Activated naive CD8-positive, alpha-beta T cell treated with anti-CD3 and anti-CD28 coated beads, Interleukin-2, amount 50 U/mL, for 16 hours (primary cell): ENCODE data around the gene TAF1.
A peak's percentile ranks its signal among the peaks of the same experiment; 100 is the strongest.
"Not testable (repeated sequence)": the region's sequence is repeated elsewhere in the genome, so short reads cannot be mapped to it uniquely, and the experiment has no call there.

ENCODE experiments used
- DNase-seq: peaks from one replicate; pipeline ENCODE4 v3.0.0-alpha.2; 2020; ENCODE audit warnings: low read depth, low spot score

Gene TAF1

DNA sequence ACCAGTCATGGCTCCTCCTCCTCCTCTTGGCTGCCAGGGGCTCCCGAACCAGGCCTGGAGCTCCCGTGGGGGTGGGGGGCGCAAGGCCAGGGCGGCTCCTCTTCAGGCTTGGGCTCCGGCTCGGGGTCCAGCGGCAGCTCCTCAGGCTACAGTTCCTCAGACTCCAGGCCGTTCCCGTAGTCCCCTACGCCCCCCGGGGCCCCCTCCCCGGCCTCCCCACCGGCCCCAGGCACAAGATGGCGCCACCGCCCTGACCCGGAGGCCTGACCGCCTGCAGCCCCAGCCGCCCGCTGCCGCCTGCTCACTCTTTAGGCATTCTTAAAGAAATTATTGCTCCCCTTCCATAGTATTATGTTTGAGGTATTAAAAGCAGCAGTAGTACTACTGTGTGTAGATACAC lies 54.5 kb downstream of the TAF1 start:
- no peak for DNase-seq

DNA sequence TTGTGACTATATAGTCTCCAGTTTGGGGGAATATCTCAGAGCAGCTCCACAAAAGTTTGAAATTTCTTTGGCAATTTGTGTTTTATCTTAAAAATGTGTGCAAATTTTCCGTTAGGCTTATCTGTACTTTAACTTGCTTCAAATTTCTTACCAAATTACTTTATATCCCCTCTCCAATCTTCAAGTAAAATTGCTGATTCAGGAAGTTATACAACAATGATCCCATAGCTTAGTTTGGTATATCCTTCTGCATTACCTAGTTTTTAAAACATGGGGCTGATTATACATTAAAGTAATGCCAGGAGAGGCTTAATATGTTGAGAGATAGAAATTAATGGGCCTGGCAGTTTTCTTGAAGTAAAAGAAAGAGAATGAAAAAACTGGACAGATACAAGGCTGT lies 66.6 kb downstream of the TAF1 start:
- DNase-seq = no peak

DNA sequence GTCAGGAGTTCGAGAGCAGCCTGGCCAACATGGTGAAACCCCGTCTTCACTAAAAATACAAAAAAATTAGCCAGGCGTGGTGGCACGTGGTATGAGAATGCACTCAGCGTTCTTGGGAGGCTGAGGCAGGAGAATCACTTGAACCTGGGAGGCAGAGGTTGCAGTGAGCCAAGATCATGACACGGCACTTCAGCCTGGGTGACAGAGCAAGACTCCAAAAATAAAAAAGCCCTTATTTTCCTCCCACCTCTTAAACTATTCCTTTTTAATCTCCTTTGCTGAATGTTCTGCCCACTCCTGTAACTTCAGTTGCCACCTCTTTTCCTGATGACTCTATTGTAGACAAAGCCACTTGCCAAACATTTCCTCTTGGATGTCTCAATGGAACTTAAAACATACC lies 72.6 kb downstream of the TAF1 start:
- DNase-seq = no peak

DNA sequence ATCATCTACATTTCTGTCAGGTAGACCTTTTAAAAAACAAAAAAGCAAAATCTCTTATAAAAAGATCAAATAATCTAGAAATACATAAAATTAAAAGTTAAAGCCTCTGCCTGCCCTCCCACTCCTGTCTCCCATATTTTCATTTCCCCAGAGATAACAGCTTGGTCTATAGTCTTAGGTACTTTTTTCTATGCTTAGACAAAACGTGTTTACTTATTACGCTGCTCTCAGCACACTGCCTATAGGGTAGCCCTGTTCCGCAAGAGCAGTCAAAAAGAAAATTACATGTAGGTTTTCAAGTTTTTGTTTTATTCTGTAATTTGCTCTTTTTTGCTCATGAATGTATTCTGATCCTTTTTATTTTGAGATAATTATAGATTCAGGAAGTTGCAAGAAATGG lies 73.3 kb downstream of the TAF1 start:
- no peak for DNase-seq

DNA sequence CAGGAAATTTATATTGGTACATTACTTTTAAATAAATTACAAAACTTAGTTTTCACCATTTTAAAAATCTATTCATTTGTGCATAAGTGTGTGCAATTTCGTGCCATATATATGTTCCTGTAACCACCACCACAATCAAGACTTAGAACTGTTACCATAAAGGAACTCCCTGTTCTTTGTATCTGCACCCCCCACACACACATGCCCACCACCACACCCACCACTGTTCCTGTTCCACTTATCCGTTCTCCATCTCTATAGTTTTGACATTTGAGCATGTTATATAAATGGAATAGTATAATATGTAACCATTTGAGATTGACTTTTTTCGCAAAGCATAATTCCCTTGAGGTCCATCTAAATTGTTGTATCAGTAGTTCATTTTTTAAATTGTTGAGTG lies 73.7 kb downstream of the TAF1 start:
- no peak for DNase-seq

DNA sequence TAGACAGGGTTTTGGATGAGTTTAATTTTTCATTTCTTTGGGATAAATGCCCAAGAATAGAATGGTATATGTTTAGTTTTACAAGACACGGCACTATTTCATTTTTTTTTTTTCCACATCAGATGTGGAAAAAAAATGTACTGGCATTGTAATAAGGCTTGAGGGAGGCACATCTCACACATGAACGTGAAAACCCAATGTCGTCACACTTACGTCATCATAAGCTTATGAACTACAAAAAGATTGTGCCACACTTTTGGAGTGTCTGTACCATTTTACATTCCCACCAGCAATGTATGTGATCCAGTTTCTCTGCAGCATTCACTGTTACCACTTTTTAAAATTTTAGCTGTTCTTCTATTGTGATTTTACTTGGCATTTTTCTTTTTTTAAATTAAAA lies 74.2 kb downstream of the TAF1 start:
- DNase-seq = no peak

DNA sequence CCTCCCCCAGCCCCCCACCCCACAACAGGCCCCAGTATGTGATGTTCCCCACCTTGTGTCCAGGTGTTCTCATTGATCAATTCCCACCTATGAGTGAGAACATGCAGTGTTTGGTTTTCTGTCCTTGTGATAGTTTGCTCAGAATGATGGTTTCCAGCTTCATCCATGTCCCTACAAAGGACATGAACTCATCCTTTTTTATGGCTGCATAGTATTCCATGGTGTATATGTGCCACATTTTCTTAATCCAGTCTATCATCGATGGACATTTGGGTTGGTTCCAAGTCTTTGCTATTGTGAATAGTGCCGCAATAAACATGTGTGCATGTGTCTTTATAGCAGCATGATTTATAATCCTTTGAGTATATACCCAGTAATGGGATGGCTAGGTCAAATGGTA lies 75.7 kb downstream of the TAF1 start:
- not testable (repeated sequence) for DNase-seq

DNA sequence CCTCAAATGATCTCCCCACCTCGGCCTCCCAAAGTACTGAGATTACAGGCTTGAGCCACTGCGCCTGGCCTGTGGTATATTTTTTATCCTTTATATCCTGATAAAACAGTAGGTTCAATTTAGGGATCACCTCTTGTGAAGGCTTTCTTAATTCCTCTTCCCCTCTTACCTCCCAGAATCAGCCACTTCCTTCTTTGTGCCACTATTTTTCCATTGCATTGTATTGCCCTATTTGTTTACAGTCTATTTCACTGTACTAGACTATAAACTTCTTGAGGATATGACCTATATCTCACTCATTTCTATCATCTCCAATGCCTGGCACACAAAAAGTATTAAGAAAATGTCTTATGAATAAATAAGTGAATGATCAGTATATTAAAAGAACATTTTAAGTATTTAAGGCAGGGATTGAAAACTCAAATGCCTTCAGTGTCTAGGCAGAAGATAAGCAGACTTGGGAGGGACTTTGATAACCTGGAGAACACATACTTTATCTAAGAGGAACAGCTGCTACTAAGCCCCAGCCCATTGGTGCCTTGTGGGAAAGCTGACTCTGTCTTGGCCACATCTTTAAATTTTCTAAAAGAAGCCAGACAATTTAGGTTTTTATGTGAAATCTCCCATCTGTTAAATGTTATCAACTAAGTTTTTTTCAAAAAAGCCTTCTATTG lies 84.4 kb downstream of the TAF1 start:
- DNase-seq = no peak

DNA sequence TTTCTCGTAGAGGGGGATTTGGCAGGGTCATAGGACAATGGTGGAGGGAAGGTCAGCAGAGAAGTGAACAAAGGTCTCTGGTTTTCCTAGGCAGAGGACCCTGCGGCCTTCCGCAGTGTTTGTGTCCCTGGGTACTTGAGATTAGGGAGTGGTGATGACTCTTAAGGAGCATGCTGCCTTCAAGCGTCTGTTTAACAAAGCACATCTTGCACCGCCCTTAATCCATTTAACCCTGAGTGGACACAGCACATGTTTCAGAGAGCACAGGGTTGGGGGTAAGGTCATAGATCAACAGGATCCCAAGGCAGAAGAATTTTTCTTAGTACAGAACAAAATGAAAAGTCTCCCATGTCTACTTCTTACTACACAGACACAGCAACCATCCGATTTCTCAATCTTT lies 85.4 kb downstream of the TAF1 start:
- not testable (repeated sequence) for DNase-seq

DNA sequence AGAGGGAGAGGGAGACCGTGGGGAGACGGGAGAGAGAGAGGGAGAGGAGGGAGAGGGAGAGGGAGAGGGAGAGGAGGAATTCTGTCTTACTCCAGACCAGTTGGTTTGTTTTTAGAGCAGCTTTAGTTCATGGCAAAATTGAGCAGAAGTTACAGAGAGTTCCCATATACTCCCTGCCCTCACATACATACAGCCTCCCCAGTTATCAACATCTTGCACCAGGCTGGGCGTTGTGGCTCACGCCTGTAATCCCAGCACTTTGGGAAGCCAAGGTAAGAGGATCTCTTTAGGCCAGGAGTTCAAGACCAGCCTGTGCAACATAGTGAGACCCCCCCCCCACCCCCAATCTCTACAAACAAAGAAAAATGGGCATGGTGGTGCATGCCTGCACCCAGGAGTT lies 86.9 kb downstream of the TAF1 start:
- no peak for DNase-seq

DNA sequence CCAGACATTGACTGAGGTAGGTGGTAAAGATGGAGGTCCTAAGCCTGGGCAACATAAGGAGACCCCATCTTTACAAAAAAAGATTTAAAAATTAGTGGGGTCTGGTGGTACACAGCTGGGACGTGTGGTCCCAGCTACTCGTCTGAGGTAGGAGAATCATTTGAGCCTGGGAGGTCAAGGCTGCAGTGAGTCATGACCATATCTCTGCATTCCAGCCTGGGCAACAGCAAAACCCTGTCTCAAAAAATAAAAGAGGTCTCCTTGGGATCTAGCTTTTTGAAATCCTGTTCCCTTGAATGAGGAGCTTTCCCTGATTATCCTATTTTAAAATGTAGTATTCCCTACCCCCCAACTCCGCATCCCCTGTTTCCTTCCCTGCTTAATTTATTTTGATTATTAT lies 88.1 kb downstream of the TAF1 start:
- DNase-seq = no peak

DNA sequence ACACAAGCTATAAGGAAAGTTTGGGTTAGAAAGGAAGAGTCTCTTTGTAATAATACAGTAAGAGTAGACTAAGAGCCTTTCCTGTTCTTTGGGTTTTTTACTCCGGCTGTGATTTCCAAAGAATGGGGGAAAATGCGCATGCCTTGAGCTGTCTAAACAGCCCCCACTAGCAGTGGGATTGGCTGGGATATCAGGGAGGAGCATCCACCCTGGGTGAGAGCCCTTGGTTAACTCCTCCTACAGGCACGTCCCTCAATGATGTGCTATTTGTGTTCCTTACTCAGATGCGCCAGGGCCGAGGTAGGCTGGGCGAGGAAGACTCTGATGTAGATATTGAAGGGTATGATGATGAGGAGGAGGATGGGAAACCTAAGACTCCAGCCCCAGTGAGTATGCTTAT lies 92.7 kb downstream of the TAF1 start:
- DNase-seq = no peak

DNA sequence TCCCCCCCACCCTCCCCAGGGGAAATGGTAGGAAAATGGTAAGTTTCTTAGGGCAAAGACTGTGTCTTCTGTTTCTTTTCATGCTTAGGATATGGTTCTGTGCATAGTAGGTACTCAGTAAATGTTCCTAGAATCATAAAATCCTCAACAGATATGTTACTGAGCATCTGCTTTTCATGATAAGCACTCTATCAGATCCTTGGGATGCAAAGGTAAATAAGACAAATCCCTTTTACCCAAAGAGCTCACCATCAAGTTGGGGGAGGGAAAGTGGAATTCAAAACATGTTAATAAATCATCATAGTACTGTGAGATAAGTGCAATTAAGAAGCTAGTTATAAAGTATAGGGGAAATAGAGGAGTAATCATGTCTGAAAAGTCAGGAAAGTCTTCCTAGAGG lies 98.8 kb downstream of the TAF1 start:
- no peak for DNase-seq

DNA sequence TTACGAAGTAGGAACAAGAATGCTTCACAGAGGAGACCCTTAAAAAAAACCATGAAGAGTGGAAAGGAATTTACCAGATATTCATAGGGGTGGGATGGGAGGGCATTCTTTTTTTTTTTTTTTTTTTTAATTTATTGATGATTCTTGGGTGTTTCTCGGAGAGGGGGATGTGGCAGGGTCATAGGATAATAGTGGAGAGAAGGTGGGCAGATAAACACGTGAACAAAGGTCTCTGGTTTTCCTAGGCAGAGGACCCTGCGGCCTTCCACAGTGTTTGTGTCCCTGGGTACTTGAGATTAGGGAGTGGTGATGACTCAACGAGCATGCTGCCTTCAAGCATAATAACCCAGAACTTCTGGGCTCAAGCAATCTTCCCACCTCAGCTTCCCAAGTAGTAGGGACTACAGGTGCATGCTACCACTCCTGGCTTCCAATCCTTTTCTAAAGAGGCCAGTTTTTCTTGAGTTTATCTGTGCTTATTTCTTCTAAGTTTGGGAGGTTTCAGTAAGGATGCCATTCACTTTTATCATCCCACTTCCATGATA lies 100.9 kb downstream of the TAF1 start:
- DNase-seq = no peak

DNA sequence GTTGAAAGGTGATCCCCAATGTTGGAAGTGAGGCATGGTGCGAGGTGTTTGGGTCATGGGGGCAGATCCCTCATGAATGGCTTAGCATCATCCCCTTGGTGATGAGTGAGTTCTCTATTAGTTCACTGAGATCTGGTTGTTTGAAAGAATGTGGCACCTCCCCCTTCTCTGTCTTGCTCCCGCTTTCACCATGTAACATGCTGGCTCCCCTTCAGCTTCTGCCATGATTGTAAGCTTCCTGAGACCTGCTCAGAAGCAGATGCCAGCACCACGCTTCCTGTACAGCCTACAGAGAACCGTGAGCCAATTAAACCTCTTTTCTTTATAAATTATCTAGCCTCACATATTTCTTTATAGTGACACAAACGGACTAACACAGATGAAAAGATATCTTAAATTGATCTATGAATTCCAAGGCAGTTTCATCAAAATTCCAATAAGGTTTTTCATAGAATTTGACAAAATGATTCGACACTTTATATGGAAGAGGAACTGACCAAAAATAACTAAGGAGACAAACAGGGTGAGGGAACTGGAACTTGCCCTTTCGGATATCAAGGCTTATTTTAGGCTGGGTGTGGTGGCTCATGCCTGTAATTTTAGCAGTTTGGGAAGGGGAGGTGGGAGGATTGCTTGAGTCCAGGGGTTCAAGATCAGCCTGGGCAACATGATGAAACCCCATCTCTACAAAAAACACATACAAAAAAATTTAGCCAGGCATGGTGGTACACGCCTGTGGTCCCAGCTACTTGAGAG lies 109.8 kb downstream of the TAF1 start:
- no peak for DNase-seq

DNA sequence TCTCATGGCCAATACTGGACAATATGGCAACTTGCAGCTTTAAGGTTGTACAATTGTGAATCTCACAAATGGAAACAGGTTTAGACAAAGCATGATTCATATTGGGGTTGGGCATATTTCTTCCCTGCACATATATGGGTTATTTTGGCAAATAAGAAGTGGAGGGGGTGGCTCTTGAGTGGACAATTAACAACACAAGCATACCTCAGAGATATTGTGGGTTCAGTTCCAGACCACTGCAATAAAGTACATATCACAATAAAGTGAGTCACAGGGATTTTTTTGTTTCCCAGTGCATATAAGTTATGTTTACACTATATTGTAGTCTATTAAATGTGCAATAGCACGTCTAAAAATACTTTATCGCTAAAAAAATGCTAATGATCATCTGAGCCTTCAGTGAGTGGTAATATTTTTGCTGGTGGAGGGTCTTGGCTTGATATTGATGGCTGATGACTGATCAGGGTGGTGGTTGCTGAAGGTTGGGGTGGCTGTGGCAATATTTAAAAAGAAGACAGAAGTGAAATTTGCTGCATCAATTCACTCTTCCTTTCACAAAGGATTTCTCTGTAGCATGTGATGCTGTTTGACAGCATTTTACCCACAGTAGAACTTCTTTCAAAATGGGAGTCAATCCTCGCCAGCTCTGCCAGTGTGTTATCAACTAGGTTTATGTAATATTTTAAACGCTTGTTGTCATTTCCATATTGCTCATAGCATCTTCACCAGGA lies 116.2 kb downstream of the TAF1 start:
- no peak for DNase-seq

DNA sequence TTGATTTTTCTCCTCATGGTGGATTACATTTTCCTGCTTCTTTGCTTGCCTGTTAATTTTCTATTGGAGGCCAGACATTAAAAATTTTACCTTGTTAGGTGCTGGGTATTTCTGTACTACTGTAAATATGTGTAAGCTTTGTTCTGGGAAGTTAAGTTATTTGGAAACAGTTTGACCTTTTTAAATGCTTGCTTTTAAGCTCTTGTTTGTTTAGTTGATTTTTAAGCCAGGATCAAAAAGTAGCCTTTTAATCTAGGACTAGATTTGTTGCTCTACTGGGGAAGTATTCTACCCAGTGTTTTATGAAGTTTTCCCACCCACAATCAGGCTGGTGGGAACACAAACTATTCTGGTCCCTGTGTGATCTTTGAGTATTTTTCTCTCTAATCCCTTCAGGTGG lies 121.7 kb downstream of the TAF1 start:
- DNase-seq = no peak

DNA sequence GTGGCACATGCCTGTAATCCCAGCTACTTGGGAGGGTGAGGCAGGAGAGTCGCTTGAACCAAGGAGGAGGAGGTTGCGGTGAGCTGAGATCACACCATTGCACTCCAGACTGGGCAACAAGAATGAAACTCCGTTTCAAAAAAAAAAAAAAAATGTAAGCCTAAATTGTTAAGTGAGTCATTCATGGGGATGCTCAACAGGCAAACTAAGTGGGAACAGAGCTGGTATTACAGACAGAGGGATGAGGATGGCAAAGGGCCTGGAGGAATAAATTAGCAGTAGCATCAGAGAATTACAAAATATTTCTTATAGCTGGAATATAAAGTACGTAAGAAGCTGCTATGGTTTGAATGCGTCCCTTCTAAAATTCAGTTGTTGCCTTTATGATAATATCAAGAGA lies 123.4 kb downstream of the TAF1 start:
- no peak for DNase-seq

DNA sequence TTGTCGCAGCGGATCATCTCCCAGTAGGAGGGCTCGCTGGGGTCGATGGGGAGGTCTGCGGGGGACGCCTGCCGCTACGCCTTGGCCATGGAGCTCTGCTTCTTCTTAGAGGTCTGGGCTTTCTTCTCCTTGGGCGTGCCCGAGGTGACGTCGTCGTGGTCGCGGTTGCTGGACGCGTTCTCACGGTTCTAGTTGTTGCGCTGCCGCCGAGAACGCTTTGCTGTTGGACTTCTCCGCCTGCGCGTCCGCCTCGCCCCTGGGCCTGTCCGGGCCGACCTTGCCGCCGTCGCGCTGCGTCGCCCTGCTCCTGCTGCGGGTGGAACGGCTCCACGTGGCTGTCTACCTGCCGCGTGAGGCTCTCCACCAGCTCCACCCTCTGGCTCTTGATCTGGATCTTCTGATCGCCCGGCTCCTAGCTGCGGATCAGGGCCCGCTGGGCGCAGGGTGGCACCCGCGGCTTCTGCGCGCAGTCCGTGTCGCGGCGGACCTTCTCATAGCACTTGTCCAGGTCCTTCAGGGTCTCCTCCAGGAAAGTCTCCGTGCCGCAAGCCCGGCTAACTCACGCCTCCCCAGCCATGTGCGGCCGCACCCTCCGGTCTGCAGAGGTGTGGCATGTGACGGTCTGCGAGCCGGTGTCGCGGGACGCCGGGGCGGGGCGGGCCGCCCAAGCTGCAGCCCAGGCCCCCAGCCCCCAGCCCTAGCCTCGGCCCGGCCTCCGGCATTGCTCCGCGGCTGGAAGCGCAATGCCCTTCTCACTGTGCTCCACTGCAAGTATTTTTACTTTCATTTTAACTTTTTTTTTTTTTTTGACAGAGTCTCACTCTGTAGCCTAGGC lies 126.3 kb downstream of the TAF1 start:
- DNase-seq = peak; percentile 1

DNA sequence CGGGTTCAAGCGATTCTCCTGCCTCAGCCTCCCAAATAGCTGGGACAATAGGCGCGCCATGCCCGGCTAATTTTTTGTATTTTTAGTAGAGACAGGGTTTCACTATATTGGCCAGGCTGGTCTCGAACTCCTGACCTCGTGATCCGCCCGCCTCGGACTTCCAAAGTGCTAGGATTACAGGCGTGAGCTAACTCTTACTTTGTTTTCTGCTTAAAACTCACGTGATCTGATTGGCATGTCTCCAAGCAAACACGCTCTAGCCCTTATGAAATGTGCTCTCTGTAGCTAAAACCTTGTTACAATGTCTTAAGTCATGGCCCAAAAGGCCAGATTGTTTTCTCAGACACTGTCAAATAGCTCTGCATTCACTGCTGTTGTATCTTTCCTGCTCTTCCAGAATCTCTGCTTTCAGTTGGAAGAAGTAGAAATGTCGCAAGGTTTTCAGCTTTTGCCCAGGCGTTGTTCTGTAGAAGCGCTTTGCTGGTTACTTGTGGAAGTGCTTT lies 127.0 kb downstream of the TAF1 start:
- DNase-seq = no peak

DNA sequence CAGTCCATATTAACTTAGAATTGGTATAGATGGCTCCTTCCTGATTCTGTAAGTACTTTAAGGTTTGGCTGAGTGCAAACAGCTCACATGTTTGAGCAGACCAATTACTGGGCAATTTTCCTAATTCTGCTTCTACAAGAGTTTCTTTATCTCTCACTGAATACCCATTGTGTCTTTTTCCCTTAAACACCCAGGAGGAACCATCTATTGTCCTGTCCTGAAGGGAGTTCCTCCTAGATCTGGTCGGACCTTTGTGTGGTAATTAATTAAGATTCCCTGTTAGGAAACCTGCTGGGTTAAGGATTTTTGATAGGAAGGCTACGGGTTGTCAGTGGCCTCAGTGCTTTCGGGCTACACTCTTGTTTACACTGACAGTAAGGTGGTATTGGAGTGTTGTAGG lies 129.8 kb downstream of the TAF1 start:
- not testable (repeated sequence) for DNase-seq

DNA sequence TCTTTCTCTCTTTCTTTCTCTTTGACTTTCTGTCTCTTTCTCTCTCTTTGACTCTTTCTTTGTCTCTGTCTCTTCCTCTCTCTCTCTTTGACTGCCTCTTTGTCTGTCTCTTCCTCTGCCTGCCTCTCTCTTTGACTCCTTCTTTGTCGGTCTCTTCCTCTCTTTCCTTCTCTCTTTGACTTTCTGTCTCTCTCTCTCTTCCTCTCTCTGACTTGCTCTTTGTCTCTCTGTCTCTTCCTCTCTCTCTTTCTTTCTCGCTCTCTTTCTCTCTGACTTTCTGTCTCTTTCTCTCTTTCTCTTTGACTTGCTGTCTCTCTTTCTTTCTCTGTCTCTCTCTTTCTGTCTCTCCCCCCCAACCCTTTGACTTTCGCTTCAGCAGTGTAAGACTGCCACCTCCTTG lies 130.3 kb downstream of the TAF1 start:
- DNase-seq = no peak
